ENCODE measurements around the gene CHST11.

DNA sequence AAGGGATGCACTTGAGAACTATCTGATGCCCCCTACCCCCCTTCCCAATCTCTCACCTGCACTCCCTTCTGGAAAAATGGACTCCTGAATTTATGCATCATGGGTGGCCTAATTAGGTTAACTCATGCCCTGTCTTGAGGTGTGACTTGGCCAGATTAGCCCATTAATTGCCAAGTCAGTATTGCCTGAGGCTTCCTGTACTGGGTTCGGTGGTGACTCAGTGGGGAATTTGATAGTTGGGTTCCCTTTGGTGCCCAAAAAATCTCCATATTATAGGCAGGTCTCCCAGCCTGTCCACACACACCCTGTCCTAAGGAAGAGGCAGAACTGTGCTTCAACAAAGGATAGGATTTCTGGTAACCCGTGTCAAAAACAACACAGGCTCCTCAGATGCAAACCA is 146.1 kb downstream of the CHST11 start:
- TF ChIP-seq, protein P1, sequence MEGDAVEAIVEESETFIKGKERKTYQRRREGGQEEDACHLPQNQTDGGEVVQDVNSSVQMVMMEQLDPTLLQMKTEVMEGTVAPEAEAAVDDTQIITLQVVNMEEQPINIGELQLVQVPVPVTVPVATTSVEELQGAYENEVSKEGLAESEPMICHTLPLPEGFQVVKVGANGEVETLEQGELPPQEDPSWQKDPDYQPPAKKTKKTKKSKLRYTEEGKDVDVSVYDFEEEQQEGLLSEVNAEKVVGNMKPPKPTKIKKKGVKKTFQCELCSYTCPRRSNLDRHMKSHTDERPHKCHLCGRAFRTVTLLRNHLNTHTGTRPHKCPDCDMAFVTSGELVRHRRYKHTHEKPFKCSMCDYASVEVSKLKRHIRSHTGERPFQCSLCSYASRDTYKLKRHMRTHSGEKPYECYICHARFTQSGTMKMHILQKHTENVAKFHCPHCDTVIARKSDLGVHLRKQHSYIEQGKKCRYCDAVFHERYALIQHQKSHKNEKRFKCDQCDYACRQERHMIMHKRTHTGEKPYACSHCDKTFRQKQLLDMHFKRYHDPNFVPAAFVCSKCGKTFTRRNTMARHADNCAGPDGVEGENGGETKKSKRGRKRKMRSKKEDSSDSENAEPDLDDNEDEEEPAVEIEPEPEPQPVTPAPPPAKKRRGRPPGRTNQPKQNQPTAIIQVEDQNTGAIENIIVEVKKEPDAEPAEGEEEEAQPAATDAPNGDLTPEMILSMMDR (IDR thresholded peaks at IDR 0.05) = no peak
- TF ChIP-seq POLR2AphosphoS5 (IDR thresholded peaks at IDR 0.05) = no peak
- no peak for TF ChIP-seq POLR2A (IDR thresholded peaks at IDR 0.05)

Data from breast epithelium (tissue), 3 donors.